GM23338 (cell line): ENCODE measurements around the gene CCDC24. TPM values are rescaled to one million over a fixed set of nuclear protein-coding genes. Genes with fewer than 3 reads are reported as not detected.

Experiments used
- ATAC-seq: fragments of 200-7000 bp; cut with Tn5 transposase; 3 replicates; pipeline ENCODE4 v1.9.1; 2020
- DNase-seq: peaks from one replicate; pipeline ENCODE4 v3.0.0-alpha.2; 2015; ENCODE audit warnings: low spot score
- H2AFZ ChIP-seq: fragments of 200-600 bp; sonication (generic); 2 replicates; pipeline ENCODE4 v1.8.0; 2016; ENCODE audit warnings: antibody characterized with exemption, mild to moderate bottlenecking, moderate library complexity
- H3F3A ChIP-seq: fragments of 200-600 bp; sonication (generic); replicated peaks from 2 replicates; pipeline ENCODE4 v1.8.0; 2017; ENCODE audit warnings: antibody characterized with exemption, mixed run types, low read depth
- H3K27ac ChIP-seq: fragments of 200-600 bp; sonication (generic); 2 replicates; pipeline ENCODE4 v1.6.1; 2016; ENCODE audit warnings: low read depth
- H3K27me3 ChIP-seq: fragments of 200-600 bp; sonication (generic); 2 replicates; pipeline ENCODE4 v1.8.0; 2016; ENCODE audit warnings: mild to moderate bottlenecking, mixed run types, moderate library complexity; ENCODE audit not compliant: insufficient read depth
- H3K36me3 ChIP-seq: fragments of 200-600 bp; sonication (generic); 2 replicates; pipeline ENCODE4 v1.8.0; 2016; ENCODE audit warnings: mild to moderate bottlenecking; ENCODE audit not compliant: insufficient read depth
- H3K4me1 ChIP-seq: fragments of 200-600 bp; sonication (generic); 2 replicates; pipeline ENCODE4 v1.8.0; 2016; ENCODE audit warnings: mild to moderate bottlenecking, moderate library complexity; ENCODE audit not compliant: insufficient read depth
- H3K4me2 ChIP-seq: fragments of 200-600 bp; sonication (generic); 2 replicates; pipeline ENCODE4 v1.7.1; 2017; ENCODE audit warnings: mixed run types
- H3K4me3 ChIP-seq: fragments of 200-600 bp; sonication (generic); 2 replicates; pipeline ENCODE4 v1.6.1; 2016; ENCODE audit warnings: mixed run types
- H3K79me2 ChIP-seq: fragments of 200-600 bp; sonication (generic); replicated peaks from 2 replicates; pipeline ENCODE4 v1.8.0; 2017; ENCODE audit warnings: mild to moderate bottlenecking; ENCODE audit not compliant: insufficient read depth
- H3K9me2 ChIP-seq: fragments of 200-600 bp; sonication (generic); 2 replicates; pipeline ENCODE4 v1.8.0; 2017; ENCODE audit not compliant: insufficient read depth
- H4K20me1 ChIP-seq: fragments of 200-600 bp; sonication (generic); replicated peaks from 2 replicates; pipeline ENCODE4 v1.8.0; 2017; ENCODE audit warnings: mild to moderate bottlenecking; ENCODE audit not compliant: insufficient read depth
- H3K27ac Mint-ChIP-seq: 2 replicates; pipeline ENCODE4 v1.8.0; 2020; ENCODE audit warnings: inconsistent platforms, mild to moderate bottlenecking, moderate library complexity, mixed read lengths
- H3K27me3 Mint-ChIP-seq: 3 replicates; pipeline ENCODE4 v1.8.0; 2022; ENCODE audit warnings: low read depth, mild to moderate bottlenecking, moderate library complexity, mixed read lengths, inconsistent platforms; ENCODE audit not compliant: insufficient read depth, poor library complexity
- H3K36me3 Mint-ChIP-seq: 3 replicates; pipeline ENCODE4 v1.8.0; 2021; ENCODE audit warnings: low read depth, mild to moderate bottlenecking, inconsistent platforms, moderate library complexity, mixed read lengths
- H3K4me1 Mint-ChIP-seq: 3 replicates; pipeline ENCODE4 v1.8.0; 2020; ENCODE audit warnings: mild to moderate bottlenecking, inconsistent platforms, mixed read lengths
- H3K4me3 Mint-ChIP-seq: 3 replicates; pipeline ENCODE4 v1.8.0; 2021; ENCODE audit warnings: moderate library complexity, mild to moderate bottlenecking, inconsistent platforms, mixed read lengths
- H3K9me3 Mint-ChIP-seq: 3 replicates; pipeline ENCODE4 v1.8.0; 2020; ENCODE audit warnings: moderate library complexity, mild to moderate bottlenecking, inconsistent platforms, mixed read lengths
- CREB1 ChIP-seq: fragments of 250-450 bp; sonication (Bioruptor Pico); IDR thresholded peaks from 2 replicates; pipeline ENCODE4 v1.5.0; 2020; ENCODE audit warnings: low read depth, mild to moderate bottlenecking, moderate library complexity
- CTCF ChIP-seq, 2 experiments: fragments of 200-600 bp in 1 of 2; sonication (generic) in 1 of 2; conservative IDR thresholded peaks; 2 replicates each; pipeline versions ENCODE4 v1.5.1 to v1.6.1; 2016 to 2017; ENCODE audit warnings: antibody characterized with exemption in 2 of 2, low read depth in 2 of 2, mild to moderate bottlenecking in 2 of 2, moderate library complexity in 1 of 2
- ETS1 ChIP-seq: IDR thresholded peaks from 2 replicates; pipeline ENCODE4 v1.6.1; 2016; ENCODE audit warnings: antibody characterized with exemption
- EZH2 ChIP-seq: fragments of 200-600 bp; sonication (generic); IDR thresholded peaks from one replicate; pipeline ENCODE4 v1.8.0; 2017; ENCODE audit warnings: antibody characterized with exemption, mild to moderate bottlenecking, low read depth; ENCODE audit not compliant: unreplicated experiment
- EZH2phosphoT487 ChIP-seq: fragments of 200-600 bp; sonication (generic); IDR thresholded peaks from one replicate; pipeline ENCODE4 v1.8.1; 2018; ENCODE audit warnings: antibody characterized with exemption; ENCODE audit not compliant: unreplicated experiment
- JUNB ChIP-seq: IDR thresholded peaks from one replicate; pipeline ENCODE4 v1.6.1; 2016; ENCODE audit warnings: antibody characterized with exemption; ENCODE audit not compliant: unreplicated experiment
- NANOG ChIP-seq: IDR thresholded peaks from 2 replicates; pipeline ENCODE4 v1.6.1; 2016; ENCODE audit warnings: antibody characterized with exemption, borderline replicate concordance
- POLR2AphosphoS5 ChIP-seq: IDR thresholded peaks from 2 replicates; pipeline ENCODE4 v1.6.1; 2016; ENCODE audit warnings: antibody characterized with exemption, low read depth
- REST ChIP-seq: IDR thresholded peaks from one replicate; pipeline ENCODE4 v1.6.1; 2018; ENCODE audit warnings: antibody characterized with exemption; ENCODE audit not compliant: unreplicated experiment
- STAT1 ChIP-seq: IDR thresholded peaks from one replicate; pipeline ENCODE4 v1.6.1; 2016; ENCODE audit warnings: antibody characterized with exemption; ENCODE audit not compliant: unreplicated experiment
- ZNF114 ChIP-seq: fragments of 250-450 bp; sonication (Bioruptor Pico); IDR thresholded peaks from 2 replicates; pipeline ENCODE4 v1.5.0; 2020; ENCODE audit warnings: mild to moderate bottlenecking, moderate library complexity
- ZNF331 ChIP-seq: fragments of 250-450 bp; sonication (Bioruptor Pico); IDR thresholded peaks from 2 replicates; pipeline ENCODE4 v1.5.0; 2020; ENCODE audit warnings: low read depth, mild to moderate bottlenecking, moderate library complexity
- ZNF462 ChIP-seq: fragments of 250-450 bp; sonication (Bioruptor Pico); IDR thresholded peaks from 2 replicates; pipeline ENCODE4 v1.5.0; 2020; ENCODE audit warnings: mild to moderate bottlenecking, moderate library complexity
- polyA plus RNA-seq: library from polyadenylated mRNA; unstranded; fragments of >200 nt; fragmentation: Nextera tagmentation; extraction: Ambion mirVana; gene quantifications from 2 replicates; pipeline ENCODE4 v1.2.1, GENCODE V29; 2016
- total RNA-seq: library from RNA; depleted of rRNA; stranded (reverse); fragments of >200 nt; shearing (Covaris generic); gene quantifications from 2 replicates; pipeline ENCODE4 v1.2.3, GENCODE V29; 2014

The CCDC24 gene
- total and polyA plus RNA-seq, 2 experiments from 2014 or later: 8.3 to 17.2 TPM

- TF ChIP-seq STAT1 (no peak), CTCF (conservative IDR thresholded peaks at IDR 0.05; ENCODE audit: low read depth in 2 of 2) (no peak), POLR2AphosphoS5 (no peak), NANOG (no peak), ZNF114 (CRISPR knock-in tag) (no peak), EZH2 (no peak), CREB1 (no peak), REST (no peak), ETS1 (no peak), ZNF331 (CRISPR knock-in tag) (no peak), JUNB (no peak), EZH2phosphoT487 (no peak), ZNF462 (CRISPR knock-in tag) (no peak)
- H4K20me1 ChIP-seq: no peaks in the 10 kb centered on the region; the same call in 1 of the 2 replicates
- Mint-ChIP-seq H3K36me3 (peaks cover 35% of the 10 kb centered on the region), H3K27ac (no peak overlapping the region), H3K4me3 (no peak overlapping the region), H3K4me1 (peaks cover 29% of the 10 kb centered on the region), H3K9me3 (no peaks in the 10 kb centered on the region), H3K27me3 (peaks cover 36% of the 10 kb centered on the region)
- no peaks in the 10 kb centered on the region for H3K79me2 ChIP-seq
- H3K36me3 ChIP-seq: 0 out of 2 replicates have a peak, but pooled peaks cover 3% of the 10 kb centered on the region
- DNase-seq: no peak
- H2AFZ ChIP-seq: no peak overlapping the region
- H3K4me3 ChIP-seq: no peak overlapping the region
- H3K27me3 ChIP-seq: peaks cover 6% of the 10 kb centered on the region; the same call in 1 of the 2 replicates
- H3K27ac ChIP-seq: no peak overlapping the region
- peaks cover 9% of the 10 kb centered on the region for H3F3A ChIP-seq
- H3K4me1 ChIP-seq: peaks cover 10% of the 10 kb centered on the region
- no peak overlapping the region for H3K4me2 ChIP-seq
- ATAC-seq: no peak
- H3K9me2 ChIP-seq: no peaks in the 10 kb centered on the region
These were observed 5.3 kb downstream of the CCDC24 start for GRCh38 chr1:43996733-43997115.
